HG02852 (cell line): ENCODE measurements around the gene MEGF8.

Experiments
- ATAC-seq: cut with Tn5 transposase; IDR thresholded peaks from one replicate; pipeline ENCODE4 v1.9.1; 2021; ENCODE audit warnings: mild to moderate bottlenecking, moderate library complexity; ENCODE audit not compliant: unreplicated experiment

The MEGF8 gene

GRCh38 chr19:42353341-42354015 lies 28.0 kb downstream of the MEGF8 start:
- no peak for ATAC-seq

- no peak for ATAC-seq
Measured at GRCh38 chr19:42355896-42356295, 30.5 kb downstream of the MEGF8 start.

- no peak for ATAC-seq
Measured at GRCh38 chr19:42356686-42357085, 31.3 kb downstream of the MEGF8 start.

- ATAC-seq: no peak
Measured at GRCh38 chr19:42357290-42357689, 31.9 kb downstream of the MEGF8 start.

GRCh38 chr19:42360787-42361544 lies 35.5 kb downstream of the MEGF8 start:
- ATAC-seq: no peak

- ATAC-seq: no peak
Measured at GRCh38 chr19:42361545-42361910, 36.1 kb downstream of the MEGF8 start.

GRCh38 chr19:42362342-42362741 lies 36.9 kb downstream of the MEGF8 start:
- ATAC-seq: no peak

GRCh38 chr19:42362891-42363440 lies 37.5 kb downstream of the MEGF8 start:
- no peak for ATAC-seq

GRCh38 chr19:42363614-42364346 lies 38.3 kb downstream of the MEGF8 start:
- ATAC-seq: no peak

GRCh38 chr19:42366673-42367072 lies 41.2 kb downstream of the MEGF8 start:
- ATAC-seq: no peak

- ATAC-seq: no peak
Measured at GRCh38 chr19:42367929-42368328, 42.5 kb downstream of the MEGF8 start.

- no peak for ATAC-seq
Measured at GRCh38 chr19:42368360-42368759, 42.9 kb downstream of the MEGF8 start.

GRCh38 chr19:42368765-42369164 lies 43.3 kb downstream of the MEGF8 start:
- ATAC-seq: no peak

- ATAC-seq: no peak
Measured at GRCh38 chr19:42369433-42370067, 44.1 kb downstream of the MEGF8 start.

- no peak for ATAC-seq
Measured at GRCh38 chr19:42370068-42370520, 44.7 kb downstream of the MEGF8 start.

GRCh38 chr19:42370626-42371175 lies 45.3 kb downstream of the MEGF8 start:
- ATAC-seq: no peak

GRCh38 chr19:42374826-42375376 lies 49.5 kb downstream of the MEGF8 start:
- no peak for ATAC-seq

- no peak for ATAC-seq
Measured at GRCh38 chr19:42375415-42376176, 50.2 kb downstream of the MEGF8 start.

GRCh38 chr19:42376177-42376555 lies 50.7 kb downstream of the MEGF8 start:
- no peak for ATAC-seq
